ENCODE results near the gene KRI1.
"Not testable (repeated sequence)": the region's sequence is repeated elsewhere in the genome, so short reads cannot be mapped to it uniquely, and the experiment has no call there.

Gene KRI1

DNA sequence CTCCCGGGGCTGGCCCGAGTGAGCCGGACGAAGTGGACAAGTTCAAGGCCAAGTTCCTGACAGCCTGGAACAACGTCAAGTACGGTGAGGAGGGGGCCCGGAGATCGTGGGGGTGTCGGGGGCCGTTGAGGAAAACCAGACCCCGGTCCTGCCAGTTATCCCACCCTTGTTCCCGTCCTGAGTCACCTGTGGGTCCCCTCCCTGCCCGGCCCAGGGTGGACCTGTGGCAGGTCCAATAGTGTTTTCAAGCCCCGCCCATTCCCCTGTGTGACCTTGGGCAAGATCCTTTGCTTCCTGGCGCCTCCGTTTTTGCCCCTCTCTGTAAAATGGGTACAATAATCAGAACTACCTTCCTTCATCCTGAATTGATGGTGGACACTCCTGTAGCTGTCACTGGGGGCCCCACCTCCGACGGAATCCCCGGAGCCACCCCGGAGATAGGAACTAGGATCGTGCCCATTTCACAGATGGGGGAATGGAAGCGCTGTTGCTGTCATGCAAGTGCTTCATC, 21.5 kb downstream of the KRI1 start:
- Histone ChIP-seq H3K9ac (ENCODE audit: low read depth, low read length) (peak overlapping the region; percentile 82), H3K27ac (ENCODE audit: low read length) (no peak overlapping the region), H3K27me3 (ENCODE audit: insufficient read depth, low read length) (no peaks in the 10 kb centered on the region), H3K36me3 (ENCODE audit: insufficient read depth, low read depth, low read length) (peaks cover 16% of the 10 kb centered on the region; the same call in 1 of the 2 replicates), H3K4me3 (ENCODE audit: low read length) (peak overlapping the region; percentile 89), H3K9me3 (ENCODE audit: insufficient read depth, low read depth, low read length) (no peaks in the 10 kb centered on the region), H3K4me1 (ENCODE audit: insufficient read depth, low read length) (no peaks in the 10 kb centered on the region)

DNA sequence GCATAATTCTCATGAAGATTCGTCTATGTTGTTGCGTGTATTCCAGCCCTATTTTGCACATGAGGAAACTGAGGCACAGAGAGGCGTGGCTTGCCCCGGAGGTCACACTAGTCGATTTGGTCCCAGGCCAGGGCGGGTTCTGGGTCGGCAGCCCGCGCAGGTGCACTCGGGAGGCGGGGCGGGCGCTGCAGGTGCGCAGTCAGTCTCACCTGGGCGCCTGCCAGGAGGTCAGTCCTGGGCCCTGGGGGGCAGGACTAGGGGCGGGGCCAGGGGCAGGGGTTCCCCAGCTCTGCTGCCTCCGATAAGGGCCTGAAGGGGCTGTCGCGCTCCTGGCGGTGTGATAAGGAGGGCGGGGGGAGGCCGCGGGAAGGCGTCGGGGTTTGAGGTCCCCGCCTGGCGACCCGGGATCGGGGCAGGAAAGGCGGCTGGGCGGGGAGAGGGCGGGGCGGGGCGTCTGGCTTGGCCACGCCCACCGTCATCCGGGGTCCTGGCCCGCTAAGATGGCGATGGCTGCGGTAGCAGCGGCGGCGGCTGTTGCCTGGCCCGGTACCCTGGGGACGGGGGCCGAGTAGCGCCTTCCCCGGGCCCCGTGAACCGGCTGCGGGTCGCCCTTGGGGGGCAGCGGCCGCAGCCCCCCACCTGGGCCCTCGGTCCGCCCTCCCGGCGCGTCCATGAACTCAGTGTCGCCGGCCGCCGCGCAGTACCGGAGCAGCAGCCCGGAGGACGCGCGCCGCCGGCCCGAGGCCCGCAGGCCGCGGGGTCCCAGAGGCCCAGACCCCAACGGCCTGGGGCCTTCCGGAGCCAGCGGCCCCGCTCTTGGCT, 22.2 kb downstream of the KRI1 start, which contains the start of gene ATG4D:
ATG4D (plus strand) TSS at position 485 of the 822 bp plus-strand sequence; CDS start at position 672, 187 bp downstream.
- Histone ChIP-seq H3K9me3 (ENCODE audit: insufficient read depth, low read depth, low read length) (no peaks in the 10 kb centered on the region), H3K27me3 (ENCODE audit: insufficient read depth, low read length) (no peaks in the 10 kb centered on the region), H3K4me3 (ENCODE audit: low read length) (peak within 1 kb of the TSS; percentile 89), H3K9ac (ENCODE audit: low read depth, low read length) (peak within 1 kb of the TSS; percentile 82), H3K4me1 (ENCODE audit: insufficient read depth, low read length) (no peaks in the 10 kb centered on the region), H3K36me3 (ENCODE audit: insufficient read depth, low read depth, low read length) (peaks cover 12% of the 10 kb centered on the region; the same call in 1 of the 2 replicates), H3K27ac (ENCODE audit: low read length) (no peak within 1 kb of the TSS)

DNA sequence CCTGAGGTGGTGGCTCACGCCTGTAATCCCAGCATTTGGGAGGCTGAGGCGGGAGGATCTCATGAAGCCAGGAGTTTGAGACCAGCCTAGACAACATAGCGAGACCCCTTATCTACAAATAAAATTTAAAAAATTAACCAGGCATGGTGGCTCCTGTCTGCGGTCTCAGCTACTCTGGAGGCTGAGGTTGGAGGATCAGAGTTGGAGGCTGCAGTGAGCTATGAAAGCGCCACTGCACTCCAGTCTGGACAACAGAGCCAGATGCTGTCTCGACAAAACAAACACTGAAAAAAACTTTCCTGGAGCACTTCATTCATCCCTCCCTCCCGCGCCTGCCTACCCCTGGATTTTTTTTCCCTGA, 22.8 kb downstream of the KRI1 start:
- H3K36me3 ChIP-seq (ENCODE audit: insufficient read depth, low read depth, low read length), result peaks cover 7% of the 10 kb centered on the region; the same call in 1 of the 2 replicates
- H3K9me3 ChIP-seq (ENCODE audit: insufficient read depth, low read depth, low read length), result no peaks in the 10 kb centered on the region
- H3K4me3 ChIP-seq (ENCODE audit: low read length), result peak overlapping the region; percentile 89; the same call in 1 of the 2 replicates
- no peak overlapping the region for H3K27ac ChIP-seq (ENCODE audit: low read length)
- no peaks in the 10 kb centered on the region for H3K4me1 ChIP-seq (ENCODE audit: insufficient read depth, low read length)
- no peaks in the 10 kb centered on the region for H3K27me3 ChIP-seq (ENCODE audit: insufficient read depth, low read length)
- no peak overlapping the region for H3K9ac ChIP-seq (ENCODE audit: low read depth, low read length)

DNA sequence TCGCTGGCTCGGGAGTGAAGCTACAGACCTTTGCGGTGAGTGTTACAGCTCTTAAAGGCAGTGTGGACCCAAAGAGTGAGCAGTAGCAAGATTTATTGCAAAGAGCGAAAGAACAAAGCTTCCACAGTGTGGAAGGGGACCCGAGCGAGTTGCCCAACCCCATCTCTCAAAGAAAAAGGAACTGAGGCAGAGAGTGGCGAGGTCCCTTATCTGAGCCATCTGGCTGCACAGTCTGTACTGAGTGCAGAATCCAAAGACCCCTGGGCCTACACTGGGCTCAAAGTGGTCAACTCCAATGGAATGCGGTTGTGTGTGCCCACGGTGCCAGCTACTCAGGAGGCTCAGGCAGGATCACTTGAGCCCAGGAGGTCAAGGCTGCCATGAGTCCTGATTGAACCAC, 26.8 kb downstream of the KRI1 start:
- H3K9me3 ChIP-seq (ENCODE audit: insufficient read depth, low read depth, low read length); H3K27ac ChIP-seq (ENCODE audit: low read length); H3K9ac ChIP-seq (ENCODE audit: low read depth, low read length); H3K36me3 ChIP-seq (ENCODE audit: insufficient read depth, low read depth, low read length); H3K4me3 ChIP-seq (ENCODE audit: low read length); H3K27me3 ChIP-seq (ENCODE audit: insufficient read depth, low read length); H3K4me1 ChIP-seq (ENCODE audit: insufficient read depth, low read length): not testable (repeated sequence)

DNA sequence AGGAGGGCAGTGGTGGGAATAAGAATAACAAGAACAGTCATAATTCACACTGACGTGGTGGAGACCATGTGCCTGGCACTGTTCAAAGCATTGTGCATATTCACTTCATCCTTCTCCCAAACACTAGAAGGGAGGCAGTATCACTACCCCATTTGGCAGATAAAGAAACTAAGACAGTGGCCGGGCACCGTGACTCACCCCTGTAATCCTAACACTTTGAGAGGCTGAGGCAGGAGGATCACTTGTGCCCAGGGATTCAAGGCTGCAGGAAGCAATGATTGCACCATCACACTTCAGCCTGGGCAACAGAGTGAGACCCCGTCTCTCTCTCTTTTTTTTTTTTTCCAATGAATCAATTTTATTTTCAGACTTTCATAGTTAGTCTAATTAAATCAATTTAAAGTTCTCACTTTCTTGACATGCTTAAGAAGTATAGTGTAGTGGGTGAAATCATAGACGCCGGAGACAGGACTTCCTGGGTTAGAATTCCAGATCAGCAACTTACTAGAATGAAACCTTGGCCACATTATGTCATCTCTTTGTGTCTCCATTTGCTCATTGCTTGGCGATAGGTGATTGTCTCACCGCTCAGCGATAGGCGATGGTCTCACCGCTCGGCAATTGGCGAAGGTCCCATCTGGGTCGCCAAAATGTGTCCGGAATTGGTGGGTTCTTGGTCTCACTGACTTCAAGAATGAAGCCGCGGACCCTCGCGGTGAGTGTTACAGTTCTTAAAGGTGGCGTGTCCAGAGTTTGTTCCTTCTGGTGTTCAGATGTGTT, 27.4 kb downstream of the KRI1 start:
- H3K36me3 ChIP-seq (ENCODE audit: insufficient read depth, low read depth, low read length), result no peaks in the 10 kb centered on the region
- no peak overlapping the region for H3K4me3 ChIP-seq (ENCODE audit: low read length)
- H3K4me1 ChIP-seq (ENCODE audit: insufficient read depth, low read length), result no peaks in the 10 kb centered on the region
- H3K9me3 ChIP-seq (ENCODE audit: insufficient read depth, low read depth, low read length), result no peaks in the 10 kb centered on the region
- H3K27me3 ChIP-seq (ENCODE audit: insufficient read depth, low read length), result no peaks in the 10 kb centered on the region
- H3K9ac ChIP-seq (ENCODE audit: low read depth, low read length), result no peak overlapping the region
- no peak overlapping the region for H3K27ac ChIP-seq (ENCODE audit: low read length)

DNA sequence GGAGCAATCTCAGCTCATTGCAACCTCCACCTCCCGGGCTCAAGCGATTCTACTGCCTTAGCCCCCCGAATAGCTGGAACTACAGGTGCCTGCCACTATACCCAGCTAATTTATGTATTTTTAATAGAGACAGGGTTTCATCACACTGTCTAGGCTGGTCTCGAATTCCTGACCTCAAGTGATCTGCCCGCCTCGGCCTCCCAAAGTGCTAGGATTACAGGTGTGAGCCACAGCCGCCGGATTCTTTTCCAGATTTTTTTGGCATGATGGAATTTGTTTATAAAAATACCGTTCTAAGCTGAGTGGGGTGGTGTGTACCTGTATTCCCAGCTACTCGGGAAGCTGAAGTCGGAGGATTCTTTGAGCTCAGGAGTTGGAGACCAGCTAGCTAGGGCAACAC, 28.1 kb downstream of the KRI1 start:
- Histone ChIP-seq H3K9me3 (ENCODE audit: insufficient read depth, low read depth, low read length) (no peaks in the 10 kb centered on the region), H3K36me3 (ENCODE audit: insufficient read depth, low read depth, low read length) (no peaks in the 10 kb centered on the region), H3K27me3 (ENCODE audit: insufficient read depth, low read length) (no peaks in the 10 kb centered on the region), H3K9ac (ENCODE audit: low read depth, low read length) (no peak overlapping the region), H3K4me1 (ENCODE audit: insufficient read depth, low read length) (no peaks in the 10 kb centered on the region), H3K27ac (ENCODE audit: low read length) (no peak overlapping the region), H3K4me3 (ENCODE audit: low read length) (no peak overlapping the region)

DNA sequence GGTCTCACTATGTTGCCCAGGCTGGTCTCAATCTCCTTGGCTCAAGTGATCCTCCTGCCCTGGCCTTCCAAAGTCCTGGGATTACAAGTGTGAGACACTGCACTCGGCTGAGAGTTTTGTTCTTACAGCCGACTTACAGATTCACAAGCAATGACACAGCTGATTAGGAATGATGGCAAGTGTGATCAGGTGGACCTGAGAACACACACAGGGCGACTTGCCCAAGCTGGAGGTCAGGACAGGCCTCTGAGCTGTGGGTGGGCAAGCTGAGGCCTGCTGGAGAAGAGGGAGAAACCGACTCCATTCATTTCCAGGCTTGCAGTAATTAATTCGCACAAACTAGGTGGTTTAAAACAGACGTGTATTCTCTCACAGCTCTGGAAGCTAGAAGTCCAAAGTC, 30.2 kb downstream of the KRI1 start:
- Histone ChIP-seq H3K9ac (ENCODE audit: low read depth, low read length) (no peak overlapping the region), H3K27me3 (ENCODE audit: insufficient read depth, low read length) (no peaks in the 10 kb centered on the region), H3K36me3 (ENCODE audit: insufficient read depth, low read depth, low read length) (no peaks in the 10 kb centered on the region), H3K4me1 (ENCODE audit: insufficient read depth, low read length) (no peaks in the 10 kb centered on the region), H3K27ac (ENCODE audit: low read length) (no peak overlapping the region), H3K9me3 (ENCODE audit: insufficient read depth, low read depth, low read length) (no peaks in the 10 kb centered on the region), H3K4me3 (ENCODE audit: low read length) (no peak overlapping the region)

DNA sequence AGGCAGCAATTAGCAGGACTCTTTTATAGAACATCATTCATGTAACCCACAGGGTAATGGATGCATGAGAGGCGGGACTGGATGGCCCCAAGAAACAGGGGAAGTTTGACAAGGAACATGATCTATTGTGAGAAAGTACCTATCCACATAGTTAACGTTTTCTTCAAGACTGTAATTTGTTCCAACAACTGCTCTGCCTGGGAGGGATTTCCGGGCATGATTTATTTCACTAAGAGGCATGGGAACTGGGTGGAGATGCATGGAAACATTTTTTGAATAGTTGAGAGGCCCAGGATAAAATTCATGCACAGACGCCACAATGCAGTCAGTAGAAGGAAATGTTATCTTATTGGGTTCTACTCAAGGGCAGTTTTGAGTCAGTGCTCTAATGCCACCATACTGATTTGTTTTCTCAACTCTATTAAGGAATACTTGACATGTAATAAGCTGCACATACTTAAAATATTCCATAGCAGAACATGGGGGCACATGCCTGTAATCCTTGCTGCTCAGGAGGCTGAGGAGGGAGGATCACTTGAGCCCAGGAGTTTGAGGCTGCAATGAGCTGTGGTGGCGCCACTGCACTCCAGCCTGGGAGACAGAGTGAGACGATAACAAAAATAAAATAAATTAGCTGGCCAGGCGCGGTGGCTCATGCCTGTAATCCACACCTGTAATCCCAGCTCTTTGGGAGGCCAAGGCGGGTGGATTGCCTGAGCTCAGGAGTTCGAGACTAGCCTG, 32.0 kb downstream of the KRI1 start:
- no peak overlapping the region for H3K27ac ChIP-seq (ENCODE audit: low read length)

DNA sequence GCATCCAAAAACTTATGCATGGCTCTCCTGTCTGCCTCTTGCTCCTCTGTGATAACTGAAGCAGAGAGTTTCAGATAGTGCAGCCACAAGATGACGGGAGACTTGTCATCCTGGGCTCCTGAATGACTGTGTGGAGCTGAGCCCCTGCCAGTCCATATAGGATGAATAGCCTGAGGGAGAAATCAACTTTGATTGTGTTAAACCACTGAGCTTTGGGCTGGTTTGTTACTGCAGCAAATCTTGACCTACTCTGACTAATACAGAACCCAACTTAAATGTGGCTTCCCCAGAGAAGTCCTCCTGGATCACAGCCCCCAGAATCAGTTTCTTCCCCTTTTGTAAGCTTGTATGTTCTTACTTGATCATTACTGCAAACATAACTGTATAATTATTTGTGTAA, 33.4 kb downstream of the KRI1 start:
- Histone ChIP-seq H3K9me3 (ENCODE audit: insufficient read depth, low read depth, low read length) (no peaks in the 10 kb centered on the region), H3K9ac (ENCODE audit: low read depth, low read length) (no peak overlapping the region), H3K27me3 (ENCODE audit: insufficient read depth, low read length) (no peaks in the 10 kb centered on the region), H3K4me3 (ENCODE audit: low read length) (no peak overlapping the region), H3K4me1 (ENCODE audit: insufficient read depth, low read length) (no peaks in the 10 kb centered on the region), H3K36me3 (ENCODE audit: insufficient read depth, low read depth, low read length) (no peaks in the 10 kb centered on the region), H3K27ac (ENCODE audit: low read length) (no peak overlapping the region)

More for the DNA sequence above, 32.0 kb downstream of the KRI1 start:
- H3K27me3 ChIP-seq (ENCODE audit: insufficient read depth, low read length), result no peaks in the 10 kb centered on the region
- H3K9me3 ChIP-seq (ENCODE audit: insufficient read depth, low read depth, low read length), result no peaks in the 10 kb centered on the region
- no peak overlapping the region for H3K4me3 ChIP-seq (ENCODE audit: low read length)
- H3K9ac ChIP-seq (ENCODE audit: low read depth, low read length), result no peak overlapping the region
- H3K36me3 ChIP-seq (ENCODE audit: insufficient read depth, low read depth, low read length), result no peaks in the 10 kb centered on the region
- H3K4me1 ChIP-seq (ENCODE audit: insufficient read depth, low read length), result no peaks in the 10 kb centered on the region

DNA sequence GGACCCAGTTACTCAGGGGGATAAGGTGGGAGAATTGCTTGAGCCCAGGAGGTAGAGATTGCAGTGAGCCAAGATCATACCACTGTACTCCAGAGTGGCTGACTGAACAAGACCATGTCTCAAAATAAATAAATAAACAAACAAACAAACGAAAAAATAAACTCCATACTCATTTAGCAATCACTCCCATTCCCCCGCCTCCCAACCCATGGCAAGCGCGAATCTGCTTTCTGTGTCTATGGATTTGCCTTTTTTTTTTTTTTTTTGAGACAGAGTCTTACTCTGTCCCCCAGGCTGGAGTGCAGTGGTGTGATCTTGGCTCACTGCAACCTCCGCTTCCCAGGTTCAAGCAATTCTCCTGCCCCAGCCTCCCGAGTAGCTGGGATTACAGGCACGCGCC, 38.9 kb downstream of the KRI1 start:
- H3K9ac ChIP-seq (ENCODE audit: low read depth, low read length); H3K4me1 ChIP-seq (ENCODE audit: insufficient read depth, low read length); H3K27me3 ChIP-seq (ENCODE audit: insufficient read depth, low read length); H3K36me3 ChIP-seq (ENCODE audit: insufficient read depth, low read depth, low read length); H3K9me3 ChIP-seq (ENCODE audit: insufficient read depth, low read depth, low read length); H3K4me3 ChIP-seq (ENCODE audit: low read length); H3K27ac ChIP-seq (ENCODE audit: low read length): not testable (repeated sequence)

DNA sequence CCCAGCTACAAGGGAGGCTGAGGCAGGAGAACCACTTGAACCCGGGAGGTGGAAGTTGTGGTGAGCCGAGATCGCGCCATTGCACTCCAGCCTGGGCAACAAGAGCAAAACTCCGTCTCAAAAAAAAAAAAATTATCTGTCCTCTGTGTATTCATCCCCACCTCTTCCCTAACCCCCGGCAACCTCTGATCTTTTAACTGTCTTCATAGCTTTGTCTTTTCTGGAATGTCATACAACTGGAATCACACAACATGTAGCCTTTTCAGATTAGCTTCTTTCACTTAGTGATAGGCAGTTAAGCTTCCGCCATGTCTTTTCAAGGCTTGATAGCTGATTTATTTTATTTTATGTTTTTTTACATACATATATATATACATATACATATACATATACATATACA, 40.2 kb downstream of the KRI1 start:
- H3K27ac ChIP-seq (ENCODE audit: low read length), result no peak overlapping the region
- no peaks in the 10 kb centered on the region for H3K4me1 ChIP-seq (ENCODE audit: insufficient read depth, low read length)
- H3K4me3 ChIP-seq (ENCODE audit: low read length), result no peak overlapping the region
- no peaks in the 10 kb centered on the region for H3K27me3 ChIP-seq (ENCODE audit: insufficient read depth, low read length)
- no peak overlapping the region for H3K9ac ChIP-seq (ENCODE audit: low read depth, low read length)
- H3K36me3 ChIP-seq (ENCODE audit: insufficient read depth, low read depth, low read length), result no peaks in the 10 kb centered on the region
- no peaks in the 10 kb centered on the region for H3K9me3 ChIP-seq (ENCODE audit: insufficient read depth, low read depth, low read length)
